HPDE6-E6E7 (cell line): ENCODE data around the gene ACTRT2.

Experiments
- DNase-seq: peaks from one replicate; pipeline ENCODE4 v3.0.0; 2011; ENCODE audit warnings: missing footprints; ENCODE audit errors: extremely low spot score

ACTRT2 gene

DNA sequence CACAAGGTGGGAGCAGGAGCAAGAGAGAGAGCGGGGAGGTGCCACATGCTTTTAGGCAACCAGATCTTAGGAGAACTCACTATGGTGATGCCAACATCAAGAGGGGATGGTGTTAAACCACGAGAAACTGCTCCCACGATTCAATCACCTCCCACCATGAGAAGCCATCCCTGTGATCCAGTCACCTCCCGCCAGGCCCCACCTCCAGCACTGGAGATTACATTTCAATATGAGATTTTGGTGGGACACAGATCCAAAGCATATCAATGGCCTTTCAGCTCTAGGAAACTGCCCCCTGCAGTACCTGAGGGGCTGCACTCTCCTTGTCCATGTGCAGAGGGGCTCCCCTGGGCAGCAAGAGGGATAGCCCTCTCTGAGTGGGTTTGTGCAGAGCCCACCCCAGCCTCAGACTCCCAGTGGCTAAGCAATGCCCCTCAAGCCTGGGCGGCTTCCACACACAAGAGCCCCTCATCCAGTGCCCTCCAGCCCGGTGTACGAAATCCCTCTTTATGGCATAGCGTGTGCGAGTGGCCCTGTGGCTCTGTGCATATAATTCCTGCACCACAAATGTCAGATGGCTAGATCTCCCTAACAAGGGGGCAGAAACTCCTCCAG, 32.2 kb downstream of the ACTRT2 start:
- no peak for DNase-seq

DNA sequence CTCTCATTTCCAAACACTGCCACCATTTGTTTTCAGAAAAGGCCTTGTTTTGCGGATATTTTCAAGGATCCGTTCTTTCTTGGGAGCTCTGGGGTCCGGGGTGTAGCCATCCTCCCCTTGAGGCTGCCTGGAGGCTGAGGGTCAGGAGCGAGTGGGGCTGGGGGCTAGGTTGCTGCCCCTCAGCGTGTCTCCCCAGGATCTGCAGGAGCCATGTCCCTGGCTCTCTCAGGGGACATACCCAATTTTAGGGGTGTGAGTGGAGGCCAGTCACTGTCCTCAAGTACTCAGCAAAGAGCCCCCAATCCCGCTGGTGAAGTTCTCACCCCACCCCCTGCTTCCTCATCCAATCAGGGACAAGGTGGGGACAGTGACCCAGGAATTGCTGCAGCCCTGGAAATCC, 32.7 kb downstream of the ACTRT2 start:
- no peak for DNase-seq

DNA sequence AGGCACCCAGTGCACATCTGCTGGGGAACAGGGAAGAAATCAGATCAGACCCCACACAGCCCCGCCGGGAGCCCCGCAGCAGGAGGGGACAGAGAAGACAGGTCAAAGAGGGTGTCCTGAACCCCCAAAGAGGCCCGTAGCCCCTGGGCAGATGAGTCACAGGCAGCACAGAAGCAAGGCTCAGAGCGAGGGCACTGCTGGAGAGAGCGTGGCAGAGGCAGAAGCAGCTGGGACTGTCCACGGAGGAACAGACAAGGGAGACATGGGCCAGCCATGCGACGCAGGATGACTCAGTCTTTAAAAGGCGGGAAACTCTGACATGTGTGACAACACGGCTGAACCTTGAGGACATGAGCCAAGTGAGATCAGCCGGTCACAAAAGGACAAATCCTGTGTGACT, 33.2 kb downstream of the ACTRT2 start:
- no peak for DNase-seq

DNA sequence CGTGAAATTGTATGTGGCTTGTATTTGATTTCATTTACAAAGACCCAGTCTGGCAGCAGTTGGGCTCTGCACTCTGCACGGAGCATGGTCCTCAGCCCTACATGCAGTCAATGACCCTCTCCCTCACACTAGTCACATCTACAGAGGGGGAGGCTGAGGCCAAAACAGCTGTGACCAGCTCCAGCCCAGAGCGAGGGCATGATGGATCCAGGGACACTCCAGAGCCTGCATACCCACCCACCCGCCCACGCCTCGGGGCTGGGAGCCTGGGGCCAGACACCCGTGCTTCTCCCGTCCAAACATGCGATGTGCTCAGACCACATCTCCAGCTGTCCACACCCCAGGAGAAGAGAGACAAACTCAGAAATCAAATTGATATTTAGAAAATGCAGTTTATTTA, 33.8 kb downstream of the ACTRT2 start:
- DNase-seq = no peak

DNA sequence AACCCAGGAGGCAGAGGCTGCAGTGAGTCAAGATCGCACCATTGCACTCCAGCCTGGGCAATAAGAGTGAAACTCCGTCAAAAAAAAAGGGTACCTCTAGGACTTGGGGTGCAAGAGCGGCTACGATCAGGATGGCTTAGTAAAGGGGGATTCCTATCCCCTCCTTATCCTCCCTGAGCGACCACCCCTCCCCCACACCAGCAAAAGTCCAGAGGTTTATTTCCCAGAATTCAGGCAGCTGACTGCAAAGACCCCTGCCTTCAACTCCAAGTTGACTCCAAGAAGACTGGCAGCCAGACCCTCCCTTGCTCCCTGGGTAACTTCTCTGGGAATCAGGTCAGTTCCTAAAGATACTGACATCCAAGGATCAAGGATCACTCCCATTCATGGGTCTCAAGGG, 35.4 kb downstream of the ACTRT2 start:
- no peak for DNase-seq

DNA sequence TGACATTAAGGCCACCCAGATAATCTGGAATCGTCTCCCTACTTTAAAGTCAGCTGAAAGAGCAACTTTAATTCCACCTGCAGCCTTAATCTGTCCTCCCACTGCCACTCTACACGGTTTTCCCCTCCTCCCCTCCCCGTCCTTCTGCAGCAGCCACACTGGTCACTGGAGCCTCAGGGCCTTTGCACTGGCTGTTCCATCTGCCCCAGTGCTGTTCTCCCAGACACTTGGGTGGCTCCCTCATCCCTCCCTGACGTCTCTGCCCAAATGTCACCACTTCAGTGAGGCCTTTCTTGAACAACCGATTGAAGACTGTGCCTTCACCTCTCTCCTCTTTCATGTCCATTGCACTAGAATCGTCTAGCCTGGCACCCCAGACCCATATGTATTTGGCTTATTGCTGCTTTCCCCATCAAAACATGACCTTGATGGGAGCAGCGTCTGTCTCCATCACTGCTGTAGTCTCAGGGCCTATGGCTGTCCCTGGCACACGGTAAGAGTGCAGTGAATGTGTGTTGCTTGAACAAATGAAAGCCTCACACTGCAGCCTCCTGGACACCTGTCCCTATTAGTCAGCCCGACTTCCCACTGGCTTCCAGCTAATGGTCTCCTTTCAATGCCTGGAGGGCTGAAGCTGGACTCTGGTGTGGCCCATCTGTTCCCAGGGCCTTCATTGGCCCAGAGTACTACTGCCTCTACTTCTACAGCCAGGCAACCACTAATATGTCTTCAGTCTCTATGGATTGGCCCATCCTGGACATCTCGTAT, 37.2 kb downstream of the ACTRT2 start:
- no peak for DNase-seq

DNA sequence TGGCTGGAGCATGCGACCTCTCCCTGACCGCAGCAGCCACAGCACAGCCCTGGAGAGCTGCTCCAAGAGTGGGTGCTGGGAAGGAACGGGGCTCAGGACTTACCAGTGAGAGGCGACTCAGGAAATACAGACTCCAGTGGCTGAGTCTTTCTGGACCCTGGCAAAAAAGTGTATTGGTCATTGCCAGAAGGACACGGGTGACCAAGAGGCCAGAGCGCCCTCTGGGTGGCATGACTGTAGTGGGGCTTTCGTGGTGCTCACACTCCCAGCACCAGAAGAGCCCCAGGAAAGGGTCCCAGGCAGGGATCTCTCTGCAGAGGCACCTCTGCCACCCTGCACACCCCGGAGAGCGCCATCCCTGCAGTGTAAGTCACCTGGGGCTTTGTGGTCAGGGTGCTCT, 38.9 kb downstream of the ACTRT2 start:
- no peak for DNase-seq

DNA sequence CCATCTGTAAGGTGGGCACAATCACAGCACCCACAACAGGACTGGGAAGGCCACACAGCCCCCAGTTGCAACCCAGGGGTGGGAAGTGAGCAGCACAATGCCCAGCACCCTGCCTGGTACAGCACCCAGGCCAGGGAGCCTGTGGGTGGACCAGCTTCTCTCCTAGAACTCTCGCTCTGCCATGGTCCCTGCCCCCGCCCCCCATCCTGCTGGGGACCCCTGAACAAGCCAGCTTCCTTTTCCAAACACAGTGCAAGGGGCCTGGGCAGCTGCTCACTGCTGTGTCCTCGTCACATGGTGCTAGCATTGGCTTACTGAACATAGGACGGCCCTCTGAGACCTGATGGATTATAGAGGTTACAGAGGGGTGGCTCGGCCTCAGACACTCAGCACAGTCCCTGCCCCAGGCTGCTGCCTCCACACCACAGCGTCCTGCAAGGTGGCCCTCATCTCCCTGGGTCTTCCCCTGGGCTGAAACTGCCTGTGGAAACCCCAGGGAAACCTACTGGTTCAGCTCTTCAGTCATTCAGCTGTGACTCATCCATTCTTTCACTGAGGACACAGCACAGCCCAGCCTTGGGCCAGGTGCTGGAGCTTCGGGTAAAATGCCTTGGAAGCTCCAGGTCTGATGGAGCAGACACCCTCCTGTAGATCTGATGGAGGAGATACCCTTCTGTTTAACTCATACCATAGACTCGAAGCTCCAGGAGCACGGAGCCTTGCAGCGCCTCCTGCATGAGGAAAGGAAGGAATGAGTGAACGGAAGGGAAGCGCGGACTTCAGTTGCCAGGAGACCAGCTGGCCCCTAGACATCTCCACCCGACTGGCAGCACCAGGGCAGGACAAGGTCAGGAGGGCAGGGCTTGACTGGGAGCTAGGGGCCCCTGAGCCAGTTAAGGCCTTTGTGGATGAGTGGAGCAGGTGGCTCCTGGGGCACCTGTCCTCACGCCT, 39.6 kb downstream of the ACTRT2 start:
- no peak for DNase-seq

DNA sequence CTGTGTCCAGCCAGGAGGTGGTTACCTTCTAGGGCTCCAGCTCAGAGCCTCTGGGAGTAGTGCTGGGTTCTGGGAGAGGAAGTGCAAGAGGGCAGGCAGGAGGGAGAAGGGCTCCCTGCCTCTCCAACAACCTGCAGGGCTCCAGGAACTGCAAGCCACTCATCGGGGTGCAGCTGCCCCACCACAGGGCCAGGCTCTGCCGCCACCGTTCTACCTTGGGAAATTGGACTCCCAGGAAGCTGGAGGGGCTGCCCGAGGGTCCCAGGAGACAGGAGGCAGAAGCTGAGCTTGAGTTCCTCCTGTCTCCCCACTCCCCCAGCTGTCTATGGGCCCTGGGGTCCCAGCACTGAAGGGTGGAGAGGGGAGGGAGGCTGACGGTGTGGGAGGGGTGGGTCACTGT, 40.3 kb downstream of the ACTRT2 start:
- DNase-seq = no peak

DNA sequence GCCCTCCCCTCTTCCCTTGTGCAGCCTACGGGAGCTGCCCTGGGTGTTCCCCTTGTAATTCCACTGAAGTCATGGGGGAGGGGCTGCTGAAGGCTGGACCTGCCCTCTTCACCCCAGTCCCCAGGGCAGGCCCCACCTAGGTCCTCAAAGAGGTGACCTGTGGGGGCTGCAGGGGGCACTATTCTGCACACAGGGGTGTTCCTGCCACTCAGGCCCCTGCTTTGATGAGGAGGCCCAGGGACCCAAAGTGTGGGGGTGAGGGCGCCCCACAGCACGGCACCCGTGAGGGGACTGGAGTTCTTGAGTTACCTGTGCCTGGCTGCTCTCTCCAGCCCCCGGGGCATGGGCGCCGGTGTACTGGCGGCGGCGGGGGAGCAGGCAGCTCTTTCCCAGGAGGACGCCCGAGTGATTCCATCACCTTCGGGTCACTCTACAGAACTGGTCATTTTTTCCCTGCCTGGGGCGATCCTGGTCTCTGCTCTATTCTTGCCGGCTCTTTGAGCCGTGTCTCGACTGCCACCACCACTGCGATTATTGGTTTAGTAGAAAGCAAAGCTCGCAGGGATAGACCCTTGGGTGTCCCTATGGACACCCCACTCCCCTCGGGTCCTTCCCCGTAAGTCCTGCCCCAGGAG, 40.8 kb downstream of the ACTRT2 start:
- no peak for DNase-seq

DNA sequence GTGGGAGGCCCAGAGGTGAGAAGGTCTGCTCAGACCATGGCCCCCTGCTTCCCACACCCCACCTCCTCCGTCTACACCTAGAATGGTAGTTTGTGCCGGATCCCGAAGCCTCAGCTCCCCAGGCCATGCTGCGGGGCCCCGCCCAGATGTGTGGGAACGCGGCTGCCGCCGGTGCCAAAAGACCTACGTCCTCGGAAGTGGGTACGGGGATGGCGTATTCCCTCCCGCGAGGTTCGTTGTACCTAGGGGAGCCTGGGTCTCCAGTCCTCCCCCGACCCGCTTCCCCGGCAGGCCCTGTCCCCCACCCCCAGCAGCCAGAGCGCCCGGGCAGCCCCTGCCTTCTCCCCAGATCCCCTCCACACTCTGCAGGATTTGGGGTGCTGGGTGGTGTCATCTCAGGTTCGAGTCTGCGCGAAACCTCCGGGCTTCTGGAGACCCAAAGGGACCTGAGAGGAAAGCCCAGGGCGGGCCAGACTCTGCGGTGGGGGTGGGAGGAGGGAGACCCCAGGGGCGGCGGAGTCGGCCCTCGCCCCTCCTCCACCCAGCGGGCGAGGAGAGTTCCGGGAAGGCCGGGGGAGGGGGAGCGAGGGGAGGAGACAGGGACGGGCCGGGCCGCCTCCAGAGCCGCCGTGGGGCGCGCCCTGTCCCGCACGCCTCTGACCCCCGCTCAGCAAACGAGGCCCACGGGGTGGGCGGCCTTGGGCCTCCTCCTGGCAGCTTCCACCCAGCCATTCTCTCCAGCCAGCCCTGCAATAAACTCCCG, 41.5 kb downstream of the ACTRT2 start:
- DNase-seq = no peak

DNA sequence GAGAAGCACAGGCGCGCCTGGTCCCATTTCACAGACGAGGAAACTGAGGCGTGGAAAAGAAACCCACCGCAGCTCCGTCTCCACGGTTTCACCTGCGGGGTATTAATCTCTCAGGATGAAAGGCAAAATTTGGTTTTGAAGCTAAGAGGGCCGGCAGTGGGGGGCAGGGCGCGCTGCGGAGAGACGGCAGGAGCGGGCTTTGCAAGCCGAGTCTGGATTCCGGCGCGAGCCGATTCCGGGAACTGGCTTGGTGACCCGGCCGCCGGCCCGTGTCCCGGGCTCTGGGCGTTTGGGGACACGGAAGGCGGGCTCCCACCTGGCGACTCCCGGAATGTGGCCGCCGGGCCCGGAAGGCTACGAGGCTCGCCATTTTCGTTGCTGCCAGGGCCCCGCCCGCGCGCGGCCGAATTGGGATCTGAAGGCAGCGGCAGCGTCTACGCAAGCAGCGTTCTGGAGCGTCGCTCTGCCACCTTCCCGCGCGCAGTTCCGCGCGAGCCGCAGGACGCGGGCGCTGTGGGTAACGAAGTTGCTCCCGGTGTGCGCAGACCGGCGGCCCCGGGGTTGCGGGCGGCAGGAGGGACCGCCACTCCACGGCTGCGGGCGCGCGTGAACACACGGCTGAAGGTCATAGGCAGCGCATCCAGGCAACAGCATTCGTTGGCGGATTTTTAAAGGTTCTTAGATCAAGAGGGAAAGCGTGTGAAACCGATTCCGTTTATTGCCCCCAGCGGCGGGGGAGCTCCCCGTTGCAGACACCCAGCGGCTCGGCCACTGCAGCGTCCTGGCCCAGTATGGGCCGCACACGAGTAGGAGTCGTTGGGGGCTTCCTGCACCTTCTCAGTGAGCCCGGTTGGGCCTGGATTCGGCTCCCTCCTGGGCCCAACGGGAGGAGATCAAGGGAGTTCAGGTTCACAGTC, 42.4 kb downstream of the ACTRT2 start:
- no peak for DNase-seq

DNA sequence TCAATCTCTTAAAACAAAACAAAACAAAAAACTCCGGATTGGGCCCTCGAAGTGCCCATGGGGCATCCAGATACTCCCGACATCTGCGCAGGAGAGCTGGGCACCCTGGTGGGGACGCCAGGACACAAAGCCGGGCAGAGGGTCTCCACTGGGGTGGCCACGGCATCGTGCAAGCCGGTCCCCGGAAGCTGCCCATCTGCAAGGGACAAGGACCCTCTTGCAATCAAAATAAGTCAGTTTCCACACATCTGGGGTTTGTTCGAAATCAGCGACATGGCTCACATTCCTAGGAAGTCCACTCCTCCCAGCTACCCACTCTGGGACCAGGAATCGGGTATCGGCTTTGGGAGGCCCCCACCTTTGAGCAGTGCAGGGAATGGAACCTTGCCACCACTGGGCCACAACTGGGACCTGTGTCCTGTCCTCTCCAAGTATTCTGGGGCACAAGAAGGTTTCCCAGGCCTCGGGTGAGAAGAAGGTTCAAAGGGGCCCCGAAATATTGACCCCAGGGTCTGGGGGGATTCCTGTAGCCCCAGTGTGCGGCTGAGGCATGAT, 43.1 kb downstream of the ACTRT2 start:
- no peak for DNase-seq

DNA sequence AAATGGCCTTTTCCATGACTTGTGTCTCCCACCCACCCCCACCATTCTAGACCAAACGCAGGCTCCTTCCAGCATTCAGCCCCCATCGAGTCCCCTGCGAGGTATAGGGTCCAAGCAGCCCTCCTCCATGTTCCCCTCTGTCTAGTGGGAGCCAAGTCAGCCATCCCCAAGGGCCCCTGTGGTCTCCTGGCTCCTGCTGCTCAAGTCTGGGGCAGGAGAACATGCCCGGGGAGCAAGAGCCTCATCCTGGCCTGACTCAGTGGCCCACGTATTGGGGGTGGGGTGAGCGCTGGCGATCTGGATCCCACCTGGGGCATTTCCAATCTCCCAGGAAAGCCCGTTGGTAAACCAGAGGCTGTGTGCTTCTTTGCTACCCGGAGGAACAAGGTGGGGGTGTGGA, 43.6 kb downstream of the ACTRT2 start:
- DNase-seq = no peak

DNA sequence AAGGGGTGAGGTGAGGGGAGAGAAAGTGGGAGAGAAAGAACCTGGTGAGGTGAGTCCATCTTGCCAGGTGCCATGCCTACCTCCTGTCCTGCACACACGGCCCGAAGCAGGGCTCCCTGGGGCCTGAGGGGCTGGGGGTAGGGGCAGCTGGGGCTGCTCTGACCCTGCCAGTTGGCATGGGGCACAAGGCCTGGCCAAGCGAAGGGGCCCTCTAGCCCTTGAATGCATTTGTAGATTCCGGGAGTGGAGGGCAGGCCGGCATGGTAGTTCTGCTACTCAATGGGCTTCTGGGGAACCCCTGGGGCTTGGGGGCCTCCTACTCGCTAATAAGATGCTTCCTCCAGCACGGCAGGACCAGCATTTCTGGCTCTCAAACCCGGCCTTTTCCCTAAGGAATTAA, 44.1 kb downstream of the ACTRT2 start:
- no peak for DNase-seq

DNA sequence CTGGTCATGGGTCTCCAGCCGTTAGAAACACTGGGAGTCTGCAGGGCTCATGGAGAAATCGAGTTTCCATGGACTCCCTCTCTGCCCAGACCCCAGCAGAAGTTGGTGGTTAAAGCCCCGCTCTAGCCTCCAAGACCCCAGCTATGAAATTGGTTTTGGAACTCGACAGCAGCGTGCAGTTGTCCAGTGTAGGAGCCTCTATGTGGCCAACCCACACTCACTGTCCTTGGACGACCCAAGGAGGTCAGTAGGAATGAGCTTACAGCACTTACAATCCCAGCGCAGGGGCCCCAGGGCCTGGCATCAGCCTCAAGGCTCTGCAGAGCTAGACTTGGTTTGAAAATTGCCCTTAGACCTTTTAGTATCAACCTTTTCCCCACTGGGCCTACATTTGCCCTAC, 44.5 kb downstream of the ACTRT2 start:
- no peak for DNase-seq

DNA sequence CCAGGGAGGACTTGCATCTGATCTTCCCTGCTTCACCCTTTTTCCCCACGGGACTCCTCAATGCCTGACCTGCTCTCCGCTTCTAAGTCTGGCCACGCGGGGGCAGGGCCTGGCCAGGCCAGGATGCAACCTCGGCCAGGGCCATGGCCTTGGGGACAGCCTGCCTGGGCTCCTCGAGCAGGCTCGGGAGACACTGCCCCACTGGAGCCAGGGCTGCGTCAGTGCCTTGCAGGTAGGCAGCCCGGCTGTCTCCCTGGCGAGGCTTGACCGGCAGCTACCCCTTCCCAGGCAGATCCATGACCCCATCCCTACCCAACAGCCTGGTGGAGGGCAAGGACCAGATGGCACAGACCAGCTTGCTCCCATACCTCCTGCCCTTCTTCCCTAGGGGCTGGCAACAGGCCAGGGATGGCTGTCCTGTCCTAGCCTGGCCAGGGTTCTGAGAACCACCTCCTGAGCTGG, 45.0 kb downstream of the ACTRT2 start:
- no peak for DNase-seq

DNA sequence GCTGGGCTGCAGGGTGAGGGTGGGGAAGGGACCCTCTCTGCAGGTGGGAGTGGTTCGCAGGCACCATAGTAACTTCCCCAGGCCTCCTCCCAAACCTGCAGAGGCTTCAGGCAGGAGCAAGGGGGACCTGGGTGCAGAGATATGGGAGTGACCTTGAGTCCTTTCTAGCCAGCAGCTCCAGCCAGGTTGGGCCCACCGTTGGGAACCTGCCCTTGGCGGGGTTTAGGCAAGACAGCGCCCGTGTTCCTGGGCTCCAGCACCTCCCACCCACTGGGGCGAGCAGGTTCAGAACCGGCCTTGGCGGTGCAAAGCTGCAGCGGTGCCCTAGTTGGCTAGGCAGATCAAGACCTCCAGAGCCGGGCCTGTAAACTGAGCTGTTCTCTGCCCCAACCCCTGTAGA, 45.6 kb downstream of the ACTRT2 start:
- no peak for DNase-seq

DNA sequence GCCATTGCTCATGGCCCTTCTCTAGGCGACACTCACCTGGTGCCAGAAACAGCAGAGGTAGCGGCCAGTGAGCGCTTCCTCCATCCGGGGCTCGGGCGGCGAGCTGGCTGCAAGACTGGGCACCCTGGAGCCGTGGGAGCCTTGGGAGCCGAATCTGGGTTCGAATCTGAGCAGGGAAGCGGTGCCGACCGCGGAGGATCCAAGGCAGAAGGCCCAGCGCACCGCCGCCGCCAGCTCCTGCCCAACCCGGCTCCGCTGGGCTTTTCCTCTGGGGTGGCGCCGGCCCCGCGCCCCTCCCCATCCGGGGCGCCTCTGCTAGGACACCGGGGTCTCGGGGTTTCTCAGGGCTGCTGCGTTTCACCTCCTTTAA, 46.0 kb downstream of the ACTRT2 start:
- DNase-seq = no peak
